Peyer's patch (tissue), 4 donors: ENCODE results near the gene CCDC116.

Source experiments
- POLR2A ChIP-seq, 2 donors: fragments of 450-650 bp; IDR thresholded peaks; one replicate each; pipeline ENCODE4 v1.5.1; 2017; ENCODE audit warnings: antibody characterized with exemption in 2 of 2, mild to moderate bottlenecking in 2 of 2, moderate library complexity in 2 of 2
- TF ChIP-seq, protein P1 (sequence below), 6 experiments: fragments of 450-650 bp in 4 of 6; fragments of 200-600 bp in 2 of 6; sonication (generic) in 1 of 6; IDR thresholded peaks; one replicate each; pipeline ENCODE4 v1.5.1; 2017 to 2019; ENCODE audit warnings: antibody characterized with exemption in 6 of 6, mild to moderate bottlenecking in 3 of 6, moderate library complexity in 1 of 6

DNA sequence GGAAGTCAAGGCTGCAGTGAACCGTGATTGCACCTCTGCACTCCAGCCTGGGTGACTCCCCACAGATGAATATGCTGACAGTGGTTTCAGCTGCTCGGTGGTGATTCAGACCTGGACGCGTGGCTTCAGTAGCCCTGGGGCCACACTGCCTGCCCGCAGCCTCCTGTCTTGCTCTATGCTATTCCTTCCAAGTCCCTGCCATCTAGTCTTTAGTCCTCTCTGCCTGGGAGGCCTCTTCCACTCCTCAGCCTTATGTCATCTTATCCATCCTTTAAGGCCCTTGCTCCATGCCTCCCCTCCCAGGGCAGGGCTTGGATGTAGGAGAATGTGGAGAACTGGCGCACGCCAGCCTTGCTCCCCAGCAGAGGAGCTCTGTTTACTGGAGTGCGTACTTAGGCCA is 25.8 kb upstream of the CCDC116 start:
- TF ChIP-seq, protein P1, sequence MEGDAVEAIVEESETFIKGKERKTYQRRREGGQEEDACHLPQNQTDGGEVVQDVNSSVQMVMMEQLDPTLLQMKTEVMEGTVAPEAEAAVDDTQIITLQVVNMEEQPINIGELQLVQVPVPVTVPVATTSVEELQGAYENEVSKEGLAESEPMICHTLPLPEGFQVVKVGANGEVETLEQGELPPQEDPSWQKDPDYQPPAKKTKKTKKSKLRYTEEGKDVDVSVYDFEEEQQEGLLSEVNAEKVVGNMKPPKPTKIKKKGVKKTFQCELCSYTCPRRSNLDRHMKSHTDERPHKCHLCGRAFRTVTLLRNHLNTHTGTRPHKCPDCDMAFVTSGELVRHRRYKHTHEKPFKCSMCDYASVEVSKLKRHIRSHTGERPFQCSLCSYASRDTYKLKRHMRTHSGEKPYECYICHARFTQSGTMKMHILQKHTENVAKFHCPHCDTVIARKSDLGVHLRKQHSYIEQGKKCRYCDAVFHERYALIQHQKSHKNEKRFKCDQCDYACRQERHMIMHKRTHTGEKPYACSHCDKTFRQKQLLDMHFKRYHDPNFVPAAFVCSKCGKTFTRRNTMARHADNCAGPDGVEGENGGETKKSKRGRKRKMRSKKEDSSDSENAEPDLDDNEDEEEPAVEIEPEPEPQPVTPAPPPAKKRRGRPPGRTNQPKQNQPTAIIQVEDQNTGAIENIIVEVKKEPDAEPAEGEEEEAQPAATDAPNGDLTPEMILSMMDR (IDR thresholded peaks at IDR 0.05): no peak
- no peak for TF ChIP-seq POLR2A (IDR thresholded peaks at IDR 0.05)
